Left forelimb (tissue), 1 donor: ENCODE data around the gene SYNJ2.

Source experiments
- DNase-seq: peaks from one replicate; pipeline ENCODE4 v3.0.0-alpha.2; 2018; ENCODE audit warnings: low spot score

SYNJ2 gene

DNA sequence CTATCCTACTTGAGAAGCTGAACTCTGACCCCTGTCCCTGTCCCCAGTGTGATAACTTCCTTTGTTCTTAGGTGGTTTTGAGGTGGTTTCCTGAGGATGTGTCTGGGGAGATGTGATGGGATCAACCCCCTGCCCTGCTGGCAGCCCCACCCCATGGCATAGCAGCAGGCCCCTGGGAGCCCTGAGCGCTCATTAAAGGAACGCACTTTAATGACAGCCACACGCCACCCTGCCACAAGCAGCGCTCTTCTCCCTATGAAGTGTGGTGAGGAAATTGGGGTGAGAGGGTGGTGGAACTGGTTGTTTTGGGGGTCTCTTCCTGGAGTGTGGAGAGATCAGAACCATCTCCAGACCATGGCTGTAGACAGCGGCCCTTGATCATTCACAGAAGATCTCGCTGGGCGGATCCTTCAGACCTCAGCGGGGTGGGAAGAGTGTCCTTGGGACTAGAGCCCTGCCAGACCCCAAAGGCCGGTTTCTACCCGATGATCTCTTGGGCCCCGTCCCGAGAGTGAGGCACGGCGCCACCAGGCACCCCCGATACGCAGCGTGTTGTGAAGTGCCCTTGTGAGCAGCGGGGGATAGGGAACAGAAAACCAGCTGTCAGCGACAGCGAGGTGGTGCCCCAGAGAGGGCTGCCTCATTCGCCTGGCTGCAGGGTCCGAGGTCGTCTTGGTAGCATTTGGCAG lies 45.4 kb downstream of the SYNJ2 start:
- DNase-seq, result no peak

DNA sequence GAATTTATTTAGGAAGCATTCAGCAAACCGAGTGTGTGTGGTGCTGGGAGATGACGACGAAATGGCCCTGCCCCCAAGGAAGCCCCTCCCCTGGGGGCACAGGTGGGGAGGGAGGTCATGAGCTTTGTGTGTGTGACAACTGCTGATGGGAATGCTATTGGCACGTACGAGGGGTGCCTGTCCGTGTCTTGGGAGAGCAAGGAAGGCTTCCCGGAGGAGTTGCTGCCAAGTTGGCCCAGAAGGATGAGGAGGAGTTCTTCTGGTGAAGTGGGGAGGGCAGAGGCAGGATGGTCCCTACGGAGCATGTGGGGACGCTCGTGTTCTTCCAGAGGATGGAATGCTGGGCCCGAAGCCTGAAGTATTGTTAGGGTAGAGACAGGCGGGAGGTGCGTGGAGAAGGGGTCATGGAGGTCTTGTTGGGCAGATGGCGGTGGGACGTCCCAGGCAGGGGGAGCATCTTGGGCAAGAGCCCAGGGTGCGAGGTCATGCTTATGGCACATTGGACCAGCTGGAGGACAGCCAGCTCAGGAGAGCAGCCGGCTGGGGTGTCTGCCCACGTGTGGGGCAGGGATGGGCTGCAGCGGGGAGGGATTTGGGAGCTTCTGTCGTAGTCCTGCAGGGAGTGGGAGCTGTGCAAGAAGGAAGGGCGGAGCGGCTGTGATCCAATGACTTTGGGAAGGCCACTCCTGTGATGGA lies 46.1 kb downstream of the SYNJ2 start:
- DNase-seq, result no peak

DNA sequence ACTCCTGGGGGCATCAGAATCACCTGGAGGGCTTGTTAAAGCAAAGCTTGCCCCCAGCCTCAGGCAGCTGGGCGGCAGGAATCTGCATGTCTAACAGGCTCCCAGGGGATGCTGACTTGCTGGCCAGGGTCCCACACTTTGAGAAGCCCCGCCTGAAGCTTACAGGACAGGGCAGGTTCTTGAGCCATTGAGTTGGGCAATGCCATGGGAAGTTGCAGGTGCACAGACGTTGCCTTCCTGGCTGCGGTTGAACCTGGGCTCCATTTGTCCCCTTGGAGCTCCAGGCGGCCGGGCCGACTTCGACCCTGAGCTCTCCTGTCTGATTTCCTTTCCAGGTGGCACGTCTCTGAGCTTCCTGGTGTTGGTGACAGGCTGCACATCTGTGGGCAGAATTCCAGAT lies 46.8 kb downstream of the SYNJ2 start:
- DNase-seq, result no peak

DNA sequence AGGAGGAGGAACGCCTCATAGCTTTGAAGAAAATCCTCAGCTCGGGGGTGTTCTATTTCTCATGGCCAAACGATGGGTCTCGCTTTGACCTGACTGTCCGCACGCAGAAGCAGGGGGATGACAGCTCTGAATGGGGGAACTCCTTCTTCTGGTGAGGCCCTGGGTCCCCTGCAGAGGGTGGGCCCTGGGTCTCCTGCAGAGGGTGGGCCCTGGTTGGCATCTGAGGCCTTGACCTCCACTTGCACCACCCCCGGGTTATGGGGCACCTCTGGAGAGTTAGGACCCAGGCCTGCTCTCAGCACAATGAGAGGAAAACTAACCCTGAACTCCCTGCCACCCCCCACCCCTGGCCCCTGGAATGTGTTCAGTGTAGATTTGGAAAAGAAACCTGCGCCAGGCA lies 47.2 kb downstream of the SYNJ2 start:
- DNase-seq, result no peak

DNA sequence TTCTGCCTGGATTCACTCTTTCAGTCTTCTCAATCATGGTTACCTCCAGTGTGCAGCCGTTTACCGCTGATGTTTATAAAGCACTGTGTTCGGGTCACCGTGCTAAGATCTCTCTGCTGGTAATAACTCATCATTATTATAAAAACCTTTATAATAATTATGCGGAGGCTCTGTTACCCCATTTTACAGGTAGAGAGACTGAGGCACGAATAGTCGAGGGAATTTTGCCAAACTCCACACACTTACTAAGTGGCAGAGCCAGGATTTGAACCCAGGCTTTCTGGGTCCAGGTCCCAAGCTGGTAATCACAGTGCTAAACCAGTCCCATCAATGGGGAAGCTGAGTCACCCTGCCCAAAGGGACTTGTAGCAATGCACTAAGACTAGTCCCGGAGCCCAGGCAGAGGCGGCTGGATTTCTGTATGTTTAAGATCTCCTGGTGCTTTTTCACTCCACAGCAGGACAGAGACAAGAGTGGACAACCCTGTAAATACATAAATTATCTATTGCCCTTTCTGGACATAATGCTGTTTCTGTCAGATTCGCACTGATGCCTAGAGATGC lies 48.1 kb downstream of the SYNJ2 start:
- no peak for DNase-seq

DNA sequence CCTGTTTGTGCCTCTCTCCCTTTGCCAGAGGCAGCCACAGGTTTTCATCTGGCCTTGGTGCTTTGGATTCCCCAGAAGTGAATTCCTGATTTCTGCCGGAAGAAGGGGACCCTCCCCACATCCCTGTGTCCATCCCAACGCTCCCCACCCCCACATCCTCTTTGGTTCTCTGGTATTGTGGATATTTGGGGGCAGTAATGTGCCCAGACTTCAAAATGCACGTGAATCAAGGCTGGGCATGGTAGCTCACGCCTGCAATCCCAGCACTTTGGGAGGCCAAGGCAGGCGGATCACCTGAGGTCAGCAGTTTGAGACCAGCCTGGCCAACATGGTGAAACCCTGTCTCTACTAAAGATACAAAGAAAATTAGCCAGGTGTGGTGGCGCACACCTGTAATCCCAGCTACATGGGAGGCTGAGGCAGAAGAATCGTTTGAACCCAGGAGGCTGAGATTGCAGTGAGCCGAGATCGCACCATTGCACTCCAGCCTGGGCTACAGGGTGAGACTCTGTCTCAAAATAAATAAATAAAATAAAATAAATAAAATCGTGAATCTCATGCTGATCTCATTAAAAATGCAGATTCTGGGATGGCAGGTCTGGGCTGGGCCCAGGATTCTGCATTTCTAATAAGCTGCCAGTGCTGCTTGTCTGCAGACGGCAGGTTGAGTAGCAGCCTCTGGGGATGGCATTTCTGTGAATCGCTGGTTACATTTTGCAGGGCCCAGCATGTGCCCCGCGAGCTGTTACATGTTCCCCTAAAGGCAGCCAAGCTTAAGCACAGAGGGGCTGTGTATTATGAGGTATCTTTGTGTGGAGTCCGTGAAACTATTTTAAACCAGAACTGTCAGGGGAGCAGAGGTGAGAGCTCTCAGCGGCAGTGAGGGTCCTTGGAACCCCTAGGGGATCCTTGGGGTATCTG lies 49.0 kb downstream of the SYNJ2 start:
- DNase-seq, result no peak

DNA sequence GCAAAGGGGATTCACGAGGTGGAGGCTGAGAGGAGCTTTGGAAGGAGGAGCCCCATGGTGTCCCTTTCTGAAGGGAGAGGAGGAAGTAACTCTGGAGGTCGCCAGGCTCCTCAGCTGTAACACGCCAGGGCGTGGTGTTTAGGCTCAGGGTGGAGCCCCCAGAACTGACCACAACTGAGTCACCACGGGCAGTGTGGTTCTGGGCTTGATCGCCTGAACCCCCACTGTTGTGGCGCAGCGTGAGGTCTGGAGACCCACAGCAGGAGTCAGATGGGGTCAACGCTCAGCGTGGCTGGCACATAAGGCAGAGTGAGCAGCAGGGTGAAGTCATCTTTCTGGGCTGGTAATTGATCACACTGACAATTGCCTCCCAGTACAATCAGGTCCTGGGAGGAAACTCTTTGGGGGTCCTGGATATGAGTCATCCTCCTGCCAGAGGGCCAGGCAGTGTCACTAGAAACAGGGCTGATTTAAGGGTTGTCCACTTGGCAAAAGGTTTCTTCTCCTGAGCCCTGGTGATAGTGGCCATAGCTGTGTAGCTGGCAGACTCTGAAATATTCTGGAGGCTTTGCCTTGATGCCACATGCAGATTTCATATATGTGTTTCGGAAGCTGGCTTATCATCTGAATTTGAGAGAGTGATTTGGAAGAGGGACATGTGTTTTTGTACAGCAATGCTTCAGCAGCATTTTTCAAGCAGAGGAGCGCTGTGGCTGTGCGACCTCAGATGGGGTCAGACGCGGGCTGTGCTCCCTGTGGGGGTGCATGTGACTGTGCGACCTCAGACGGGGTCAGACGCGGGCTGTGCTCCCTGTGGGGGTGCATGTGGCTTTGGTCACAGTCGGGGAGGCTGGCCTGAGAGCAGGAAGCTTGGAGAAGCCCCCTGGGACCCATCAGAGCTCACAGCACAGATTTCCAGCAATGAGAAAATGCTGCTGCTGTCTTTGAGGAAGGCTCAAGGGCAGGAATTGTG lies 50.0 kb downstream of the SYNJ2 start:
- no peak for DNase-seq

DNA sequence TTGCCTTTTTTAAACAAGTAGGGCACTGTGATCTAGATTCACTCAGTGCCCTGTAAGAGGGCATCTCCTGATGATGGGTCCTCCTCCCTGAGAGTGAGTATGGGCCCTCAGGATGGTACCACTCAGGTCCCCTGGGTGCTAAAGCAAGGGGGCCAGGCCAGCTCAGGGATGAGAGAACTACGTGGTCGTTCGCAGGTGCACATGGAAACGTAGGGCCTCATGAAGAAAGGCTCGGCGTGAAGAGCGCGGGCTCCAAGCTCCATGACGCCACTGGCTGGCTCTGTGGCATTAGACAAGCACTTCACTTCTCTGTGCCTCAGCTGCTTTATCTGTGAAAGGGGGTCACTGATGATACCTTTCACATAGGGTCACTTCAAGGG lies 50.7 kb downstream of the SYNJ2 start:
- no peak for DNase-seq

DNA sequence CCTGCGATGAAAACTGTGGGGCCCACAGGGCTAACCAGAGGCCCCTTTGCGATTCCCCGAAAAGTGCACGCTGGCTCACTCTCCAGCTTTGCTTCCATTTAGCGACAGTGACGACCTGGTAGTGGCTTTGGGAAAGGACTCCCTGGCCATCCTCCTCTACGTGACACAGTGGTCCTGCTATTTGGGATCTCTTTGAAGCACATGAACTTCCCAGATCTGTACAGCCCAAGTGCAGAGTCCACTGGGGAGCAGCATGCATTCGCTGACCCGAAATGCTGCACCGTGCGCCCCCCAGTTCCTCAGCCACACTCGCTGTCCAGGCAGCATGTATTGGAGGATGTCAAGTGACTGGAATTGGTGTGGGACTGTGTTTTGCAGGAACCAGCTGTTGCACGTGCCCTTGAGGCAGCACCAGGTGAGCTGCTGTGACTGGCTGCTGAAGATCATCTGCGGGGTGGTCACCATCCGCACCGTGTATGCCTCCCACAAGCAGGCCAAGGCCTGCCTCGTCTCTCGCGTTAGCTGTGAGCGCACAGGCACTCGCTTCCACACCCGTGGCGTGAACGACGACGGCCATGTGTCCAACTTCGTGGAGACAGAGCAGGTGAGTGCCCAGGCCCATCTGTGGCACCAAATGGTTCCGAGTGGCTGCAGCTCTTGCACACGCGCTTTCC lies 51.6 kb downstream of the SYNJ2 start:
- DNase-seq, result no peak

DNA sequence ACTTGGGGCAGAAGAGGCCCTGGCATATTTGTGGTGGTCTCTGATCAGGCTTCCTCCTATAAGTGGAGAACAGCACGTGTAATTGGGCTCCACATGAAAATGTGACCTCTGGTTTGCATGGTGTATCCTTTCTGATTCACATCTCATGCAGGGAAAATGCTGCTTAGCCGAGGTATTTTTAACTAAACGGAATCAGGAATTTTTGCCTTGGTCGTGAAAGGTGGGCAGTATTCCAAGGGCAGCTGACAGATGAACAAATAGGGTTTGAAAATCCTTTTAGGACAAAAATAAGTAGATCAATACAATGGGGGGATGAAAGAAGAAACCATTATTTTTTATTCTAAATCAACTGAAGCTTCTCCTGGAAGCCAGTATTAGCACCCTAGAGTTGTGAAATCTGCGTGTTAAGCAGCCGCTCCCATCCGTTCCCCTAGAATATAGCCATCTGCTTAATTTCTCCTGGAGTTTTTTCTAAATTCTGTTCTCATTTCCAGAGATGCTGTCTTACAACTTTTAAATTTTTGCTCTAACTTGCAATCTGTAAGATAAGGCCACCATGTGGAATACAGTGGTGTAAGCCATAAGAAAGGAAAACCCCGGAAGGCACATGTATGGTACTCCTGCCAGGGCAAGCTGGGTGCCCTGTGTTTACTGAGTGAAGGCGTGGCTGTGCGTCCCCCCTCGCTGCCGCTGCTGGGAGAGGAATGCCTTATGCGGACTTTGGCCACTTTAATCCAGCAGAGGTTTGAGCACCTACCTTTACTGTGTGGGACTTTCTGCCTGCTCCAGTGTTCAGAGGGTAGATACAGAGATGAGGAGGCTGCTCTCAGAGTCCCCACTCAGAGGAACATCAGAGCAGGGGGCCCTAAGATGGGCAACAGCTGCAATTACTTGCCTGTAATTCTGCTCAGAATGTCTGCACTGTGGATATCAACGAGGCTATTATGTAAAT lies 52.4 kb downstream of the SYNJ2 start:
- no peak for DNase-seq

DNA sequence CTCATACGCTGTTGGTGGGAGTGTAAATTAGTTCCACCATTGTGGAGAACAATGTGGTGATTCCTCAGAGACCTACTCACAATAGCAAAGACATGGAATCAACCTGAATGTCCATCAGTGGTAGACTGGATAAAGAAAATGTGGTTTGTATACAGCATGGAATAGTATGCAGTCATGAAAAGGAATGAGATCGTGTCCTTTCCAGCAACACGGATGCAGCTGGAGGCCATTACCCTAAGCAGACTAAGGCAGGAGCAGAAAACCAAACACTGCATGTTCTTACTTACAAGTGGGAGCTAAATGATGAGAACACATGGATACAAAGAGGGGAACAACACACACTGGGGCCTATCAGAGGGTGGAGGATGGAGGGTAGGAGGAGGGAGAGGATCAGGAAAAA lies 54.6 kb downstream of the SYNJ2 start:
- no peak for DNase-seq

DNA sequence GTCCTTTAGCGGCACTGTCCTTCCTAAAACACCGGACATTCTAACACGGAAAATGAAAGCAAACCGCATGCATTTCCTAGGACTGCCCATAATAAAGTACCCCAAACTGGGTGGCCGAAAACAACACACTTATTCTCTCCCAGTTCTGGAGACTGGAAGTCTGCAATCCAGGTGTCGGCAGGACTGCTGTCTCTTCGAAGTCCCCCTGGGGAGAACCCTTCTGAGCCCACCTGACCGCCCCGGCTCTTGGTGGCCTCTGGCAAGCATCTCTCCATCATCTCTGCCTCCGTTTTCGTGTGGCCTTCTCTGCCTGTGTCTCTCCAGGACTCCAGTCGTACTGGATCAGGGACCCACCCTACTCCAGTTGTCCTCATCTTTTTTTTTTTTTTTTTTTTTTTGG lies 55.4 kb downstream of the SYNJ2 start:
- DNase-seq, result no peak

DNA sequence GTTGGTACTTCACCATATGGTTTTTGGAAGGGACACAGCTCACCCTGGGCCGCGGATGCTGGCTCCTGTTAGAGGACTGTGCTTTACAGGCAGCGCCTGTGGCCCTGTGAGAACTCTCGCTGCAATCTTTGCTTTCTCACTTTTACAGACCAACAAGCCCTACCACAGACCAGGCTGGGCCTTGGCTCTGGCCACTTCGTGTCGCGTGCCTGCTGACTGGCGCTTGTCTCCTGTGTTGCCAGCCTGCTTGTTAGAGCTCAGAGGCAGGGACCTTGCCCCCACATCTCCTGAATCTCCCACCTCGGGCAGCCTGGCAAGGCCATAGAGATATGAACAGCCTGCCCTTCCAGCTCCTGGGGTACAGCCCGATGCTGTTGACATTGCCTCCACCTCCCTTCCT lies 56.1 kb downstream of the SYNJ2 start:
- DNase-seq, result no peak

DNA sequence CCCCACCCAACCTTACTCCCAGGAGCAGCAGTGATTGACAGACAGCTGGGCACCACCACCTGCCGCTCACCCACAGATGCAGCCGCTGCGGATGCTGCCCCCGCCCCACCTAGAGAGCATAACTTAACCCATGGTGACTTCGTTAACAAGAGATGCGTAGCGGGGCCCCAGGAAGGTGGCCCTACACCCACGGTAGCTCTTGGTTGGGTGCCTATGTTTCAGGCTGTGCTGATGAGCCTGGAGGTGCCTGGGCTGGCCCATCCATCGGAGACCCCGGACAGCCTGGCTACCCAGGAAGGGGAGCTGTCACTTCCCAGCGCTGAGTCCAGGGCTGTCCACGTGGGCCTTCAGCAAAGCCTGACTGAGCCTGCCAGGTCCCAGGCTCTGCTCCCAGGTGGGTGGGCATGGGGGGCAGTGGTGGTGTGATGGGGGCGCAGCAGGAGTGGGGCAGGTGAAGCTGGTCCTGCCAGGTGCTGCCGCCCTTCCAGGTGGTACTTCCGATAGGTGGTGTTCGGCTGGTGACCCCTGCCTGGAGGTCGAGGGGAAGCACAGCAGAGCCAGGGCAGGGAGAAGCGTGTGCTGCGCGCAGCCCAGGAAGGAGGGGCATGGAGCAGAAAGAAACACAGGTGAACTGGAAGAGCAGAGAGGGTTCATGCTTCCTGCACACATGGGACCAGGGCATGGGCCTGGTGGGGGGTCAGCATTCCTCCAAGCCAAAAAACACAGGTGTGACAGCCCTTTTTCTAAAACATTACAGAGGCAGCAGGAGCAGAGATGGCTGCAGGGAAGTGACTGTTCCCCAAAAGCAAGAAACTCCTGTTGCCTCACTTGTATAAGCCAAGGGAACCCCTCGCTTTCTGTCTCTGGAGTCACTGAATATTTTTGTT lies 56.9 kb downstream of the SYNJ2 start:
- DNase-seq, result no peak

DNA sequence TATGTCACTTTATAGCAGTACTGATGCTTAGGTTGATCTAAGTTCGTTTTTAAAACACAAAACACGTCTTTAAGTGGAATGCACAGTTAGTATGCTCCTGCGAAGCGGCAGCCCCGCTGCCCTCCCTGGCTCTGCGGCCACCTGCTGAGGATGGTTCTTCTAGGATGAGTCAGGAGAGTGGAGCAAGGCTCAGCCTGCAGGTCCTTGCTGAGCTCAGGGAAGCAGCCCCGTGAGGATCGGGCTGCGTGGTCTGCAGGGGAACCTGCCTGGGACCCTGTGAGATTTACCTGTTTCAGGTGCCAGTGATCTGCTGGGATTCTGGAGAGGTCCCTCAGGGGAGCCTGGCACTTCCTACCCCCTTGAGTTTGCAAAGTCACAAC lies 57.5 kb downstream of the SYNJ2 start:
- DNase-seq, result no peak

DNA sequence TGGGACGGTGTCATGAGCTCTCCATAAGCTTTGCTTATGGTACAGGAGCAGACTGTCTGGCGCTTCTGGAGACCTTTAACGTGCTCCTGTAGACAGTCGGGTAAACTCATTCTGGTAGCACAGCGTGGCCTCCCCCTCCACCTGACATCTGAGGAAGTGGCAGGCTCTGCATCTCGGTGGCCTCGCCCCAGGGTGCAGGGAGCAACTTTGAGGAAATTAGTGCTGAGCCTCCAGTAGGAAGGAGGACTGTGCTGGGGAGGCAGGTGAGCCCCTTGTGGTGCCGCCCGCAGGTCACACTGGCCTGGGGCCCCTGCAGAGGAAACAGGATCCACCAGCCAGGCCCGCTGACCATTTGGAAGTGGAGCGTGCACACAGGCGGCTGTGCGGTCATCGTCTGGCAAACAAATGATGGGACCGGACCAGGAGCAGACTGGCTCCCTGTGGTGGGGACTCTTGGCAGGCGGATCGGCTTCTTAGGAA lies 57.9 kb downstream of the SYNJ2 start:
- DNase-seq, result no peak

DNA sequence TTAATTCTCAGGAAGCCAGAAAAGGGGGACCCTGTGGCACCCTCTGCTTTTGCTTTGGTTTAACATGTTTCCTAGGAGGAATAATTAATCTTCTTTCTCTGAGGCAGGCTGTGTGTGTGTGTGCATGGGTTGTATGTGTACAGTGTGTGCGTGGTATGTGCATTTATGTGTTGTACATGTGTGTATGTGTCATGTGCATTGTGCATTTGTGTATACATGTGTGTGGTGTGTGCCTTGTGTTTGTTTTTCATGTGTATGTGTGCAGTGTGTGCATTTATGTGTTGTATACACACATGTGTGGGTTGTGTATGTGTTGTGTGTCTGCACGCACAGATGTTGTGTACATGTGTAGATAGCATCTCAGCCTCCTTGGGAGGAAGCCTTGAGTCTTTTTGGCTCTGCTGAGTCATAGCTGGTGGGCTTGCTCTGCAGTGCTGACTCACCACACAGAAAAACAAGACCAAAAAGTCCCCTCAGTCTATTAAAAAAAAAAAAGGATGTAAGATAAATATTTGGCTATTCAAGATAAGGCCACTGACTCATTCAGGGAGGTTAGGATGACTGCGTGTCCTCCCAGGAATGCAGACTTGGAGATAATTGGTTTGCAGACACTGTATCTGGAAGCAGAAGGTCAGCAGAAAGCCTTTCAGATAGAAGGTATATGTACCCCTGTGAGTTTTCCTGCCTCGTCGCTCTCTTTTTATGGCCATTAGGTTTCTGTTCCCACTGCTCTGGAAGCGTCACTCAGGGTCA lies 58.6 kb downstream of the SYNJ2 start:
- no peak for DNase-seq
